A549 (cell line): ENCODE data around the gene RAB3C.

Experiments used
- BHLHE40 ChIP-seq: IDR thresholded peaks from 2 replicates; pipeline ENCODE4 v1.6.1; 2012; ENCODE audit warnings: low read depth, low read length, inconsistent platforms
- EP300 ChIP-seq, 2 experiments: fragments of >200 bp; sonication (Bioruptor Twin); formaldehyde crosslinking; IDR thresholded peaks; 2 replicates in 1 of 2; 3 replicates in 1 of 2; pipeline ENCODE4 v1.6.1; 2016 to 2017
- POLR2A ChIP-seq: IDR thresholded peaks from 2 replicates; pipeline ENCODE4 v1.6.1; 2012; ENCODE audit warnings: mild to moderate bottlenecking, low read length
- RCOR1 ChIP-seq: fragments of 150-350 bp; IDR thresholded peaks from 2 replicates; pipeline ENCODE4 v1.6.1; 2014; ENCODE audit warnings: antibody characterized with exemption, low read length, low read depth
- TF ChIP-seq, protein P1 (sequence below): fragments of >200 bp; sonication (Bioruptor Twin); formaldehyde crosslinking; IDR thresholded peaks from 3 replicates; pipeline ENCODE4 v1.5.1; 2016
- TF ChIP-seq, protein P2 (sequence below): fragments of 450-650 bp; IDR thresholded peaks from 2 replicates; pipeline ENCODE4 v1.6.1; 2014; ENCODE audit warnings: antibody characterized with exemption

DNA sequence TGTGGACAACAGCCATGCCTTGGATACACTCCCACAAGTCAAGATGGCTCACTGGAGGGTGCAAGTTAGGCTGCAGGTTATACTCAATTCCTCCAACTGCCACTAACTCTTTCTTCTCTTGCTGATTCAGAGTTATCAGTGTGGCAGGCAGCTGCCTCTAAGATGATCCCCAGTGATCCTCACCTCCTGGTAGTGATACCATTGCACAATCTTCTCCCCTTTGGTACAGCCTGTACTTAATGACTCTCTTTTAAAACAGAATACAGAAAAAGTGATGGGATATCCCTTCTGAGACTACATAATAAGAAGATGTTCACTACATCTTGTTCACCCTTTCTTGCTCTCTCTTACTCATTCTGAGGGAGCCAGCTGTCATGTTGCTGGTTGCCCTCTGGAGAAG, 323.1 kb downstream of the RAB3C start:
- no peak for TF ChIP-seq BHLHE40
- TF ChIP-seq, protein P1, sequence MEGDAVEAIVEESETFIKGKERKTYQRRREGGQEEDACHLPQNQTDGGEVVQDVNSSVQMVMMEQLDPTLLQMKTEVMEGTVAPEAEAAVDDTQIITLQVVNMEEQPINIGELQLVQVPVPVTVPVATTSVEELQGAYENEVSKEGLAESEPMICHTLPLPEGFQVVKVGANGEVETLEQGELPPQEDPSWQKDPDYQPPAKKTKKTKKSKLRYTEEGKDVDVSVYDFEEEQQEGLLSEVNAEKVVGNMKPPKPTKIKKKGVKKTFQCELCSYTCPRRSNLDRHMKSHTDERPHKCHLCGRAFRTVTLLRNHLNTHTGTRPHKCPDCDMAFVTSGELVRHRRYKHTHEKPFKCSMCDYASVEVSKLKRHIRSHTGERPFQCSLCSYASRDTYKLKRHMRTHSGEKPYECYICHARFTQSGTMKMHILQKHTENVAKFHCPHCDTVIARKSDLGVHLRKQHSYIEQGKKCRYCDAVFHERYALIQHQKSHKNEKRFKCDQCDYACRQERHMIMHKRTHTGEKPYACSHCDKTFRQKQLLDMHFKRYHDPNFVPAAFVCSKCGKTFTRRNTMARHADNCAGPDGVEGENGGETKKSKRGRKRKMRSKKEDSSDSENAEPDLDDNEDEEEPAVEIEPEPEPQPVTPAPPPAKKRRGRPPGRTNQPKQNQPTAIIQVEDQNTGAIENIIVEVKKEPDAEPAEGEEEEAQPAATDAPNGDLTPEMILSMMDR = no peak
- TF ChIP-seq, protein P2, sequence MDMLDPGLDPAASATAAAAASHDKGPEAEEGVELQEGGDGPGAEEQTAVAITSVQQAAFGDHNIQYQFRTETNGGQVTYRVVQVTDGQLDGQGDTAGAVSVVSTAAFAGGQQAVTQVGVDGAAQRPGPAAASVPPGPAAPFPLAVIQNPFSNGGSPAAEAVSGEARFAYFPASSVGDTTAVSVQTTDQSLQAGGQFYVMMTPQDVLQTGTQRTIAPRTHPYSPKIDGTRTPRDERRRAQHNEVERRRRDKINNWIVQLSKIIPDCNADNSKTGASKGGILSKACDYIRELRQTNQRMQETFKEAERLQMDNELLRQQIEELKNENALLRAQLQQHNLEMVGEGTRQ = no peak
- TF ChIP-seq EP300 (IDR thresholded peaks at IDR 0.05) = no peak
- no peak for TF ChIP-seq POLR2A
- TF ChIP-seq RCOR1 = no peak
